ENCODE data around the gene PPIL4. TPM values are rescaled to one million over a fixed set of nuclear protein-coding genes. Genes with fewer than 3 reads are reported as not detected.
"Not testable (repeated sequence)": the region's sequence is repeated elsewhere in the genome, so short reads cannot be mapped to it uniquely, and the experiment has no call there.

Gene PPIL4
- total RNA-seq, 1 experiment from 2014 or later, result 37.2 TPM

DNA sequence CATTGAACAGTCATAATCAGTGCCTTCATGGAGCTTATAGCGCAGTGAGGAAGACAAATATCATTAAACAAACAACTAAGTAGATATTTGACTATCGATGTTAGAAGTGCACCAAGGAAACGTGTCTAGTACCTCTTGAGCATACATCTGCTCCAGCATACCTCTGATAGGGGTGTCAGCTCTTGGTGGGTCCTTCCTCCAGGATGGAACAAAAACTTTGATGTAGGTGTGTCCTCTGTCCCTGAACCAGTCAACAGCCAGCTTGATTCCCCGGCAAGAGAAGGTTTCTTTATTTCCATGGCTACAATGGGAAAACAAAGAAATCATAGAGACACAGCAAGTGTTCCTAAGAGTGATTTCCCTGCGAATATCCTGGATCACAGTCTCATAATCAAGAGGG, 84.2 kb downstream of the PPIL4 start:
- Mint-ChIP-seq H3K9me3 (ENCODE audit: unreplicated experiment) (no peaks in the 10 kb centered on the region), H3K27ac (ENCODE audit: low read depth, unreplicated experiment) (no peak overlapping the region), H3K27me3 (ENCODE audit: insufficient read depth, unreplicated experiment) (no peaks in the 10 kb centered on the region), H3K4me1 (ENCODE audit: insufficient read depth, unreplicated experiment) (no peaks in the 10 kb centered on the region), H3K36me3 (ENCODE audit: insufficient read depth, unreplicated experiment) (peaks cover 6% of the 10 kb centered on the region), H3K4me3 (ENCODE audit: unreplicated experiment) (no peak overlapping the region)
- TF ChIP-seq, protein P1, sequence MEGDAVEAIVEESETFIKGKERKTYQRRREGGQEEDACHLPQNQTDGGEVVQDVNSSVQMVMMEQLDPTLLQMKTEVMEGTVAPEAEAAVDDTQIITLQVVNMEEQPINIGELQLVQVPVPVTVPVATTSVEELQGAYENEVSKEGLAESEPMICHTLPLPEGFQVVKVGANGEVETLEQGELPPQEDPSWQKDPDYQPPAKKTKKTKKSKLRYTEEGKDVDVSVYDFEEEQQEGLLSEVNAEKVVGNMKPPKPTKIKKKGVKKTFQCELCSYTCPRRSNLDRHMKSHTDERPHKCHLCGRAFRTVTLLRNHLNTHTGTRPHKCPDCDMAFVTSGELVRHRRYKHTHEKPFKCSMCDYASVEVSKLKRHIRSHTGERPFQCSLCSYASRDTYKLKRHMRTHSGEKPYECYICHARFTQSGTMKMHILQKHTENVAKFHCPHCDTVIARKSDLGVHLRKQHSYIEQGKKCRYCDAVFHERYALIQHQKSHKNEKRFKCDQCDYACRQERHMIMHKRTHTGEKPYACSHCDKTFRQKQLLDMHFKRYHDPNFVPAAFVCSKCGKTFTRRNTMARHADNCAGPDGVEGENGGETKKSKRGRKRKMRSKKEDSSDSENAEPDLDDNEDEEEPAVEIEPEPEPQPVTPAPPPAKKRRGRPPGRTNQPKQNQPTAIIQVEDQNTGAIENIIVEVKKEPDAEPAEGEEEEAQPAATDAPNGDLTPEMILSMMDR (IDR thresholded peaks at IDR 0.05; ENCODE audit: unreplicated experiment), result no peak
- no TSS peak for BruUV-seq (replicated peaks)
- ChIA-PET CTCF (interaction anchor here (1.1 kb wide), 1 partner anchor 55 kb away, joined by 5 read pairs; no protein-coding TSS in a partner anchor), POLR2A (no interaction called here)
- intact Hi-C loops (cut with micrococcal nuclease), result no loop called here
- no peak for DNase-seq (ENCODE audit: unreplicated experiment)

DNA sequence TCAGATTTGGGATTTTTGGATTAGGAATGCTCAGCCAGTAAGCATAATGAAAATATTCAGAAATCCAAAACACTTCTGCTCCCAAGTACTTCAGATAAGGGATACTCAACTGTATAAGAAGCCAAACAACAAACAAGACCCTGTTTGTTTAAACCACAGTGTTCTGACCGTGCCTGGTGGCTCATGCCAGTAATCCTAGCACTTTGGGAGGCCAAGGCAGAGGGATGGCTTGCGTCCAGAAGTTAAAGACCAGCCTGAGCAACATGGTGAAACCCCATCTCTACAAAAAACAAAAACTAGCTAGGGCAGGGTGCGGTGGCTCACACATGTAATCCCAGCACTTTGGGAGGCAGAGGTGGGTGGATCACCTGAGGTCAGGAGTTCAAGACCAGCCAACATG, 85.6 kb downstream of the PPIL4 start:
- H3K36me3 Mint-ChIP-seq (ENCODE audit: insufficient read depth, unreplicated experiment); H3K27me3 Mint-ChIP-seq (ENCODE audit: insufficient read depth, unreplicated experiment); BruUV-seq (replicated peaks); H3K27ac Mint-ChIP-seq (ENCODE audit: low read depth, unreplicated experiment); H3K9me3 Mint-ChIP-seq (ENCODE audit: unreplicated experiment); H3K4me3 Mint-ChIP-seq (ENCODE audit: unreplicated experiment); intact Hi-C loops (cut with micrococcal nuclease); H3K4me1 Mint-ChIP-seq (ENCODE audit: insufficient read depth, unreplicated experiment); DNase-seq (ENCODE audit: unreplicated experiment): not testable (repeated sequence)
- CTCF ChIA-PET, result interaction anchor here (0.5 kb wide), 1 partner anchor 382 kb away, joined by 7 read pairs; no protein-coding TSS in a partner anchor
- POLR2A ChIA-PET, result interaction anchor here (0.6 kb wide), 1 partner anchor 61 kb away, joined by 3 read pairs; no protein-coding TSS in a partner anchor

DNA sequence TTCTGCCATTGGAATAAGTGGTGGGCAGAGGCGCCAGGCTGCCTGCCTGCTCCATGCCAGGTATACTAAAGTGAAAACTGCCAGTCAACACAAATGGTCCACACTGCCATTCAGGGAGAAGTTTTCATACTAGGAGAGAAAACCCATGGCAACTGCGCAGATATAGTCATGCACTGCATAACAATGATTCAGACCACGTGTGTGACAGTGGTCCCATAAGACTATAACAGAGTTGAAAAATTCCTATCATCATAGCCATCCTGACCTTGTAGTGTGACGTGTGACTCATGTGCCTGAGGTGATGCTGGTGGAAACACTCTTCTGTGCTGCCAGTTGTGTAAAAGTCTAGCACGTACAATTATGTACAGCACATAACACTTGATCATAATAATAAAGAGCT, 86.1 kb downstream of the PPIL4 start:
- no peaks in the 10 kb centered on the region for H3K27me3 Mint-ChIP-seq (ENCODE audit: insufficient read depth, unreplicated experiment)
- intact Hi-C loops (cut with micrococcal nuclease), result no loop called here
- peaks cover 6% of the 10 kb centered on the region for H3K36me3 Mint-ChIP-seq (ENCODE audit: insufficient read depth, unreplicated experiment)
- DNase-seq (ENCODE audit: unreplicated experiment), result no peak
- peaks cover 6% of the 10 kb centered on the region for H3K4me1 Mint-ChIP-seq (ENCODE audit: insufficient read depth, unreplicated experiment)
- ChIA-PET POLR2A (interaction anchor here (0.6 kb wide), 1 partner anchor 62 kb away, joined by 3 read pairs; no protein-coding TSS in a partner anchor), CTCF (interaction anchor here (0.5 kb wide), 1 partner anchor 382 kb away, joined by 7 read pairs; no protein-coding TSS in a partner anchor)
- no peak overlapping the region for H3K4me3 Mint-ChIP-seq (ENCODE audit: unreplicated experiment)
- H3K9me3 Mint-ChIP-seq (ENCODE audit: unreplicated experiment), result no peaks in the 10 kb centered on the region
- TF ChIP-seq, protein P1 (IDR thresholded peaks at IDR 0.05; ENCODE audit: unreplicated experiment), result no peak
- no TSS peak for BruUV-seq (replicated peaks)
- H3K27ac Mint-ChIP-seq (ENCODE audit: low read depth, unreplicated experiment), result no peak overlapping the region

GRCh38 chr6:149458806-149459205, 87.0 kb downstream of the PPIL4 start:
- no peaks in the 10 kb centered on the region for H3K9me3 Mint-ChIP-seq (ENCODE audit: unreplicated experiment)
- DNase-seq (ENCODE audit: unreplicated experiment), result no peak
- no peak overlapping the region for H3K4me3 Mint-ChIP-seq (ENCODE audit: unreplicated experiment)
- intact Hi-C loops (cut with micrococcal nuclease), result no loop called here
- H3K27ac Mint-ChIP-seq (ENCODE audit: low read depth, unreplicated experiment), result no peak overlapping the region
- H3K36me3 Mint-ChIP-seq (ENCODE audit: insufficient read depth, unreplicated experiment), result peaks cover 6% of the 10 kb centered on the region
- ChIA-PET CTCF (interaction anchor here (0.6 to 1.0 kb wide), 2 partner anchors 40 to 57 kb away, joined by 3 to 4 read pairs; no protein-coding TSS in a partner anchor), POLR2A (no interaction called here)
- TF ChIP-seq, protein P1 (IDR thresholded peaks at IDR 0.05; ENCODE audit: unreplicated experiment), result no peak
- peaks cover 6% of the 10 kb centered on the region for H3K4me1 Mint-ChIP-seq (ENCODE audit: insufficient read depth, unreplicated experiment)
- no TSS peak for BruUV-seq (replicated peaks)
- no peaks in the 10 kb centered on the region for H3K27me3 Mint-ChIP-seq (ENCODE audit: insufficient read depth, unreplicated experiment)

Data from MCF 10A (cell line).